ENCODE data around the gene FBXO31. TPM values are rescaled to one million over a fixed set of nuclear protein-coding genes. Genes with fewer than 3 reads are reported as not detected.
A peak's percentile ranks its signal among the peaks of the same experiment; 100 is the strongest.

The FBXO31 gene
- total and polyA plus RNA-seq, 2 of the 13 experiments (the other 11 are each of a cell fraction or from before 2014, with no cell fraction given): 92.4 to 101 TPM

GRCh38 chr16:87344931-87345631 is 38.5 kb downstream of the FBXO31 start:
- H3K4me3 ChIP-seq (replicated peaks in 1 of 3; ENCODE audit: insufficient read depth in 1 of 3, low read depth in 2 of 3, low read length in 3 of 3): no peak overlapping the region
- no peaks in the 10 kb centered on the region for H3K9me3 ChIP-seq (ENCODE audit: low read length)
- in situ Hi-C loops (cut with HindIII; ENCODE audit: extremely low pct_ligation_motif_present, low pct_unique_long_range_greater_than_20kb): no loop called here
- CTCF ChIA-PET (ENCODE audit: low intra/inter-chr PET ratio, low total read pairs): no interaction called here
- POLR2A ChIA-PET: interaction anchor here (0.9 to 1.2 kb wide), 4 partner anchors 10 to 43 kb away, joined by 3 read pairs; partner anchors contain the start of gene FBXO31
- intact Hi-C loops (cut with micrococcal nuclease; ENCODE audit: unreplicated experiment): no loop called here
- peaks cover 89% of the 10 kb centered on the region for H4K20me1 ChIP-seq (ENCODE audit: insufficient read depth, low read length)
- no TSS peak for BruUV-seq (replicated peaks)
- peaks cover 65 to 88% of the 10 kb centered on the region in 2 experiments for H3K36me3 ChIP-seq (replicated peaks in 1 of 2; ENCODE audit: control insufficient read depth in 1 of 2, insufficient read depth in 2 of 2, low read length in 2 of 2)
- H3K4me2 ChIP-seq (ENCODE audit: low read depth, low read length): no peak overlapping the region
- no peak overlapping the region for H3K9ac ChIP-seq (ENCODE audit: insufficient read depth, low read depth, low read length)
- peaks cover 80% of the 10 kb centered on the region for H3K79me2 ChIP-seq (ENCODE audit: insufficient read depth, low read length)
- FAIRE-seq: no peak
- 92% methylated on average over 17 of the region's 17 CpGs for WGBS (ENCODE audit: low lambda C conversion rate)
- no peak overlapping the region for H2AFZ ChIP-seq (ENCODE audit: low read length)
- no peak overlapping the region for H3K27ac ChIP-seq (ENCODE audit: extremely low read length, insufficient read depth, low read length)
- no peak for DNase-seq (ENCODE audit: low spot score)
- H3K4me1 ChIP-seq (ENCODE audit: insufficient read depth, low read length): no peaks in the 10 kb centered on the region
- TF ChIP-seq AGO2 (optimal IDR thresholded peaks at IDR 0.05; ENCODE audit: low read depth, low read length) (peak; percentile 43), ZNF407 (CRISPR knock-in tag; IDR thresholded peaks at IDR 0.05; ENCODE audit: not compliant biosample characterization) (no peak)
- ATAC-seq: no peak
- no peaks in the 10 kb centered on the region for H3K27me3 ChIP-seq (ENCODE audit: control insufficient read depth in 1 of 2, insufficient read depth in 2 of 2, low read length in 2 of 2)

All from HepG2 (cell line).